ENCODE data around the gene MAP1LC3B2.

The MAP1LC3B2 gene

DNA sequence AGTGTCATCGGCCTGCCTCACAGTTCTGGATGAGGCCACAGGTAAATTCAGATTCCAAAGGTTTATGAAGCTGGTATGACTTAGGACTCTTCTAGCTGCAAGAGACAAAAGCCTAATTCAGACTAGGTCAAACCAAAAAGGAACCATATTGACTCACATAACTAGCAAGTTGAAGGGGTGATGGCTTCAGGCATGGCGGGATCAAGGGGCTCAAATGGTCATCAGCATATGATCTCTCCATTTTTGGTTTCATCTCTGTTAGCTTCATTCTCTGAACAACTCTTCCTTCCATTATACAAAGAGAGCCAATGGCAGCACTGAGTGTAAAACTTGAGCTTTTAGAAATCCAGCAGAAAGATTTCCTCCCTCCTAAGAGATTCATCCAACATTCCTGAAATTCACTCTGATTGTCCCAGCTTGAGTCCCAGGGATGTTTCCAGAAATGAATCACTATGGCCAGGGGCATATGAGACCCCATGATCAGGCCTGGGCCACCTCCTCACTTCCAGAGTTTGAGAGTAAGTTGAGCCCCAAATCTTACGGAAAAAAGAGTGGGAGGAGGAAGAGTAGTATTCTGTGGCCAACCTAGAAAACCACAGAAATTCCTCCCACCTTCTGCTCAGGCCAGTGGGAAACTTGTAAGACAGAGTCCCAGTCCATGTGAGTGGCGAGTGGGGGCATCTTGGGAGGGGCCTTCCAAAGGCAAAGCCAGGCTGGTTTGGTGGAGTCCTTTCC, 2.0 kb upstream of the MAP1LC3B2 start:
- Histone ChIP-seq H2BK15ac (replicated peaks; ENCODE audit: low read depth) (no peak overlapping the region), H3K79me1 (ENCODE audit: low read length) (no peaks in the 10 kb centered on the region), H3K23ac (ENCODE audit: low read length) (no peak overlapping the region), H4K5ac (ENCODE audit: low read length) (no peak overlapping the region), H3K4me1 (ENCODE audit: control insufficient read depth, low read depth, low read length) (no peaks in the 10 kb centered on the region), H2BK120ac (ENCODE audit: low read depth, low read length) (no peak overlapping the region), H4K8ac (ENCODE audit: low read depth, low read length) (no peak overlapping the region), H3K9ac (ENCODE audit: low read length) (no peak overlapping the region), H3K18ac (ENCODE audit: low read length) (no peak overlapping the region), H3K27me3 (ENCODE audit: insufficient read depth, low read length, poor library complexity) (no peaks in the 10 kb centered on the region), H3K56ac (ENCODE audit: low read length) (no peak overlapping the region), H3K4me3 (ENCODE audit: low read length) (no peak overlapping the region), H3K27ac (ENCODE audit: low read depth, low read length) (no peak overlapping the region), H3K79me2 (ENCODE audit: control insufficient read depth, insufficient read depth, low read length) (no peaks in the 10 kb centered on the region), H3K4ac (ENCODE audit: low read depth, low read length) (no peak overlapping the region), H3K4me2 (ENCODE audit: low read length) (no peak overlapping the region), H2BK5ac (ENCODE audit: low read length) (no peak overlapping the region), H2AK5ac (ENCODE audit: low read length) (no peak overlapping the region), H3K36me3 (ENCODE audit: control insufficient read depth, insufficient read depth, low read length) (no peaks in the 10 kb centered on the region)
- no peak for DNase-seq
- WGBS (ENCODE audit: extremely low coverage, insufficient coverage, low lambda C conversion rate), result no CpG with 5 or more reads among the region's 4 CpGs

DNA sequence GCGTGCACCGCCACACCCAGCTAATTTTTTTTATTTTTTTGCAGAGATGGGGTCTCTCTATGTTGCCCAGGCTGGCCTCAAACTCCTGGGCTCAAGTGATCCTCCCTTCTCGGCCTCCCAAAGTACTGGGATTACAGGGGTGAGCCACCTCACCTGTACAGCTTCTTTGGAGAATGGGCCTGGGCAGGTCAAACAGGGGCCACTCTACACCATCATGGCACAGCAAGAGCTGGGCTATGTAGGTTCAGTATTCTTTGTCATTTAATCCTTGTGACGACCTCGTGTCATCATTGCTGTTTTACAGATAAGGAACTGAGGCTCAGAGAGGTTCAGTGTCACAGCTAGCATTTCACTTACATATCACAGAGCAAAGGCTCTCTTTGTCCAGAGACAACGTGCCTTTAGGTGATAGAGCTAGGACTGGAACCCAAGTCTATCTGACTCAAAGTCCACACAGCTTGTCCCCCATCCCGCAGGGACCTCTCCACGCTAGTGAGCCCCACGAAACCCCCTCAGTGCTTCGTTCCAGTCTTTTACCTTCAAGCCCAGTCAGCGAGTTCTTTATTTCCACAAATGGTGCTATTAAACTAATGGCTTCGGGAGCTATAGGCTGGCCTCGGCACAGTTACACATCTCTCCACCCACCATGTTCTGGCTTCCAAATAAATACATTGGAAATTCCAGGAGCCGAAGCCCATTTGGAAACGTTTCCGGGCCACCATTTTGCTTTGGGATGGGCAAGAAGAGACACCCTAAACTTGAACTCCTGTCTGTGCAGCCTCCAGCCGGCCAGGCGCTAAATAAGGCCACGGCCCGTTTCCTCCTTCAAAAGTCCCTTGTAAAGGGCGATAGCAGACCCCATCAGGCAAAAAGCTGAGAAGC, 660 bp upstream of the MAP1LC3B2 start:
- Histone ChIP-seq H3K27ac (ENCODE audit: low read depth, low read length) (no peak overlapping the region), H2BK120ac (ENCODE audit: low read depth, low read length) (no peak overlapping the region), H3K23ac (ENCODE audit: low read length) (no peak overlapping the region), H3K4me3 (ENCODE audit: low read length) (no peak overlapping the region), H4K8ac (ENCODE audit: low read depth, low read length) (no peak overlapping the region), H3K79me1 (ENCODE audit: low read length) (no peaks in the 10 kb centered on the region), H4K5ac (ENCODE audit: low read length) (no peak overlapping the region), H3K79me2 (ENCODE audit: control insufficient read depth, insufficient read depth, low read length) (no peaks in the 10 kb centered on the region), H2AK5ac (ENCODE audit: low read length) (no peak overlapping the region), H3K27me3 (ENCODE audit: insufficient read depth, low read length, poor library complexity) (no peaks in the 10 kb centered on the region), H3K4me2 (ENCODE audit: low read length) (no peak overlapping the region), H3K4ac (ENCODE audit: low read depth, low read length) (no peak overlapping the region), H2BK15ac (replicated peaks; ENCODE audit: low read depth) (no peak overlapping the region), H3K4me1 (ENCODE audit: control insufficient read depth, low read depth, low read length) (no peaks in the 10 kb centered on the region), H2BK5ac (ENCODE audit: low read length) (no peak overlapping the region), H3K9ac (ENCODE audit: low read length) (no peak overlapping the region), H3K56ac (ENCODE audit: low read length) (peak overlapping the region; percentile 52), H3K18ac (ENCODE audit: low read length) (peak overlapping the region; percentile 43), H3K36me3 (ENCODE audit: control insufficient read depth, insufficient read depth, low read length) (no peaks in the 10 kb centered on the region)
- no CpG with 5 or more reads among the region's 21 CpGs for WGBS (ENCODE audit: extremely low coverage, insufficient coverage, low lambda C conversion rate)
- DNase-seq, result no peak

DNA sequence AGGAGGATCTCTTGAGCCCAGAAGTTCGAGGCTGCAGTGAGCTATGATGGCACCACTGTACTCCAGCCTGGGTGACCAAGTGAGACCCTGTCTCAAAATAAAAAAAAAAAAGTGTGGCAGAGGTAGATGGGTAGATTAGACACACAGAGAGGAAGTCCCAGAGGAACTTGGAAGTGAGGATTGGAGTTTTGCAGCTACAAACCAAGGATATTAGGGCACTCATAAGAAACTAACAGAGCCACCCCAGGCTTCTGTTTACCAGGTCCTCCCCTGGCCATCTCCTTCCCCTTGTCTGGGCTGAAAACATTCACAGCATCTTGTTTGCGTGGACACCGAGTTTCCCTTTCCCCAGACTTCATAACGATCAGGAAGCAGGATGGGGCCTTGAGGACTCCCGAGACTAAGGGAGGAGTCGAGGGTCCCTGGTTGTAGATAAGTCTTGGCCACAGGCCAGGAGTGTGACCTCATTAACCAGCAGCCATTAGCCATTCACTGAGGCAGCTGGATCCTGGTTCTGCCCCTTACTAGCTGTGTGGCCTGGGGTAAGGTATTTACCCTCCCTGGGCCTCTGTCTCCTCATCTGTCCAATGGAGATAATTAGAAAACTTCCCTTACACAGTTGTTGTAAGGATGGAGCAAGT, 2.1 kb downstream of the MAP1LC3B2 start:
- DNase-seq, result no peak
- Histone ChIP-seq H2BK5ac (ENCODE audit: low read length) (no peak overlapping the region), H3K27me3 (ENCODE audit: insufficient read depth, low read length, poor library complexity) (no peaks in the 10 kb centered on the region), H3K9ac (ENCODE audit: low read length) (no peak overlapping the region), H3K23ac (ENCODE audit: low read length) (no peak overlapping the region), H3K4me1 (ENCODE audit: control insufficient read depth, low read depth, low read length) (no peaks in the 10 kb centered on the region), H3K79me1 (ENCODE audit: low read length) (no peaks in the 10 kb centered on the region), H3K18ac (ENCODE audit: low read length) (no peak overlapping the region), H4K8ac (ENCODE audit: low read depth, low read length) (no peak overlapping the region), H3K56ac (ENCODE audit: low read length) (no peak overlapping the region), H2BK120ac (ENCODE audit: low read depth, low read length) (no peak overlapping the region), H3K27ac (ENCODE audit: low read depth, low read length) (no peak overlapping the region), H3K79me2 (ENCODE audit: control insufficient read depth, insufficient read depth, low read length) (no peaks in the 10 kb centered on the region), H3K4me3 (ENCODE audit: low read length) (no peak overlapping the region), H2BK15ac (replicated peaks; ENCODE audit: low read depth) (no peak overlapping the region), H4K5ac (ENCODE audit: low read length) (no peak overlapping the region), H2AK5ac (ENCODE audit: low read length) (no peak overlapping the region), H3K4ac (ENCODE audit: low read depth, low read length) (no peak overlapping the region), H3K4me2 (ENCODE audit: low read length) (no peak overlapping the region), H3K36me3 (ENCODE audit: control insufficient read depth, insufficient read depth, low read length) (no peaks in the 10 kb centered on the region)
- no CpG with 5 or more reads among the region's 6 CpGs for WGBS (ENCODE audit: extremely low coverage, insufficient coverage, low lambda C conversion rate)

DNA sequence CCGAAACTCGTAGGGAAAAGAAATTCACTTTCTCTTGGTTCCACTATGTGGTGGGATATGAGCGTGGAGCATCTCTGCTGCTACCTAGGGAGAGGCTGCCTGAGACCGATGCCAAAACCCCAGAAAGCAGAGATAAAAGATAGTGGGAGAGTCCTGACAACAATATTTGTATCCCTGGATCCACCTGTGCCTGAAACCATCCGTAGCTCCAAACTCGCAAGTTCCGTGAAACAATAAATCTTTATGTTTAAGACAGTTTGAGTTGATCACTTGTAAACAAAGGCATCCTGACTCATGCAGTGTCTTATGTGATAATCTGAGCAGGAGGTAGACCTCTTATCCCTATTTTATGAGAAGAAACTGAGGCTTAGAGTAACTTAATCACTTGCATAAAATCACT, 2.9 kb downstream of the MAP1LC3B2 start:
- H3K27me3 ChIP-seq (ENCODE audit: insufficient read depth, low read length, poor library complexity), result no peaks in the 10 kb centered on the region
- peak overlapping the region; percentile 80 for H3K23ac ChIP-seq (ENCODE audit: low read length)
- H3K56ac ChIP-seq (ENCODE audit: low read length), result no peak overlapping the region
- no peak overlapping the region for H2BK120ac ChIP-seq (ENCODE audit: low read depth, low read length)
- H3K4me3 ChIP-seq (ENCODE audit: low read length), result no peak overlapping the region
- no peak overlapping the region for H2BK15ac ChIP-seq (replicated peaks; ENCODE audit: low read depth)
- H3K9ac ChIP-seq (ENCODE audit: low read length), result no peak overlapping the region
- no peak overlapping the region for H3K18ac ChIP-seq (ENCODE audit: low read length)
- H2AK5ac ChIP-seq (ENCODE audit: low read length), result no peak overlapping the region
- no peak overlapping the region for H3K4ac ChIP-seq (ENCODE audit: low read depth, low read length)
- no peak overlapping the region for H4K5ac ChIP-seq (ENCODE audit: low read length)
- H2BK5ac ChIP-seq (ENCODE audit: low read length), result no peak overlapping the region
- no peak for DNase-seq
- no CpG with 5 or more reads among the region's 7 CpGs for WGBS (ENCODE audit: extremely low coverage, insufficient coverage, low lambda C conversion rate)
- H3K79me1 ChIP-seq (ENCODE audit: low read length), result no peaks in the 10 kb centered on the region
- no peaks in the 10 kb centered on the region for H3K79me2 ChIP-seq (ENCODE audit: control insufficient read depth, insufficient read depth, low read length)
- H3K4me2 ChIP-seq (ENCODE audit: low read length), result no peak overlapping the region
- H3K36me3 ChIP-seq (ENCODE audit: control insufficient read depth, insufficient read depth, low read length), result no peaks in the 10 kb centered on the region
- H3K27ac ChIP-seq (ENCODE audit: low read depth, low read length), result no peak overlapping the region
- H3K4me1 ChIP-seq (ENCODE audit: control insufficient read depth, low read depth, low read length), result no peaks in the 10 kb centered on the region
- H4K8ac ChIP-seq (ENCODE audit: low read depth, low read length), result no peak overlapping the region

DNA sequence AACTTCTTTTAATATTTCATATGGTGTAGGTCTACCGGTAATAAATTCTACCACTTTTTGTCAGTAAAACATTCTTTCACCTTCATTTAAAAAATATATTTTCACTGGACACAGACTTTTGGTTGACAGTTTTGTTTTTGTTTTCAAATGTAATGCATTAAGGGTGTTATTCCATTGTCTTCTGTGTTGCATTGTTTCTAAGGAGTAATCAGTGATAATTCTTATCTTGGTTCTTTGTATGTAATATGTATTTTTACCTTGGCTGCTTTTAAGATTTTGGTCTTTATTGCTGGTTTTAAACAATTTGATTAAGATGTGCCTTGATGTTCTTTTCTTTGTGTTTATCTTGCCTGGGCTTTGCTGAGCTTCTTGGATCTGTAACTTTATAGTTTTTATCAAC, 4.1 kb downstream of the MAP1LC3B2 start:
- H3K56ac ChIP-seq (ENCODE audit: low read length), result no peak overlapping the region
- no peaks in the 10 kb centered on the region for H3K79me1 ChIP-seq (ENCODE audit: low read length)
- H2BK120ac ChIP-seq (ENCODE audit: low read depth, low read length), result no peak overlapping the region
- no peak overlapping the region for H3K9ac ChIP-seq (ENCODE audit: low read length)
- H2BK15ac ChIP-seq (replicated peaks; ENCODE audit: low read depth), result no peak overlapping the region
- H3K4me1 ChIP-seq (ENCODE audit: control insufficient read depth, low read depth, low read length), result no peaks in the 10 kb centered on the region
- H3K79me2 ChIP-seq (ENCODE audit: control insufficient read depth, insufficient read depth, low read length), result no peaks in the 10 kb centered on the region
- H4K8ac ChIP-seq (ENCODE audit: low read depth, low read length), result no peak overlapping the region
- H3K27me3 ChIP-seq (ENCODE audit: insufficient read depth, low read length, poor library complexity), result no peaks in the 10 kb centered on the region
- H3K23ac ChIP-seq (ENCODE audit: low read length), result no peak overlapping the region
- H3K36me3 ChIP-seq (ENCODE audit: control insufficient read depth, insufficient read depth, low read length), result no peaks in the 10 kb centered on the region
- H2AK5ac ChIP-seq (ENCODE audit: low read length), result no peak overlapping the region
- H3K4me3 ChIP-seq (ENCODE audit: low read length), result no peak overlapping the region
- H4K5ac ChIP-seq (ENCODE audit: low read length), result no peak overlapping the region
- no peak for DNase-seq
- no peak overlapping the region for H3K27ac ChIP-seq (ENCODE audit: low read depth, low read length)
- H2BK5ac ChIP-seq (ENCODE audit: low read length), result no peak overlapping the region
- WGBS (ENCODE audit: extremely low coverage, insufficient coverage, low lambda C conversion rate), result no CpG with 5 or more reads among the region's 1 CpG
- no peak overlapping the region for H3K4me2 ChIP-seq (ENCODE audit: low read length)
- H3K18ac ChIP-seq (ENCODE audit: low read length), result no peak overlapping the region
- H3K4ac ChIP-seq (ENCODE audit: low read depth, low read length), result no peak overlapping the region
